OCI-LY1 (cell line): ENCODE measurements around the gene TRIP6.

Source experiments
- H2AFZ ChIP-seq: fragments of 200-600 bp; sonication (generic), shearing (Covaris generic); 2 replicates; pipeline ENCODE4 v1.6.0; 2014; ENCODE audit warnings: antibody characterized with exemption, mild to moderate bottlenecking, low read length
- H3F3A ChIP-seq: fragments of 200-600 bp; sonication (generic), shearing (Covaris generic); 2 replicates; pipeline ENCODE4 v1.6.0; 2014; ENCODE audit warnings: mild to moderate bottlenecking, antibody characterized with exemption, low read length, moderate library complexity; ENCODE audit not compliant: insufficient read depth
- H3K27ac ChIP-seq: fragments of 200-600 bp; sonication (generic); 2 replicates; pipeline ENCODE4 v1.5.1; 2014; ENCODE audit warnings: low read length, mixed run types, mild to moderate bottlenecking, low read depth; ENCODE audit not compliant: poor library complexity, severe bottlenecking
- H3K27me3 ChIP-seq: fragments of 200-600 bp; sonication (generic); 2 replicates; pipeline ENCODE4 v1.6.0; 2014; ENCODE audit warnings: antibody characterized with exemption, mild to moderate bottlenecking, low read length, moderate library complexity; ENCODE audit not compliant: insufficient read depth
- H3K36me3 ChIP-seq: fragments of 200-600 bp; sonication (generic); 2 replicates; pipeline ENCODE4 v1.6.1; 2014; ENCODE audit warnings: mild to moderate bottlenecking, antibody characterized with exemption, low read length, moderate library complexity, mixed read lengths; ENCODE audit not compliant: insufficient read depth
- H3K4me1 ChIP-seq: fragments of 200-600 bp; sonication (generic); 2 replicates; pipeline ENCODE4 v1.5.1; 2014; ENCODE audit warnings: mild to moderate bottlenecking, low read length, moderate library complexity; ENCODE audit not compliant: insufficient read depth, severe bottlenecking
- H3K4me2 ChIP-seq: fragments of 200-600 bp; sonication (generic), shearing (Covaris generic); 2 replicates; pipeline ENCODE4 v1.6.1; 2014; ENCODE audit warnings: low read length
- H3K4me3 ChIP-seq: fragments of 200-600 bp; sonication (generic); 2 replicates; pipeline ENCODE4 v1.5.1; 2014; ENCODE audit warnings: low read length, low read depth, mild to moderate bottlenecking, mixed read lengths; ENCODE audit not compliant: poor library complexity, severe bottlenecking
- H3K79me2 ChIP-seq: fragments of 200-600 bp; shearing (Covaris generic); 2 replicates; pipeline ENCODE4 v1.6.1; 2016; ENCODE audit warnings: mixed run types, low read length, mixed read lengths; ENCODE audit not compliant: insufficient read depth
- H3K9ac ChIP-seq: fragments of 200-600 bp; sonication (generic), shearing (Covaris generic); 2 replicates; pipeline ENCODE4 v1.6.1; 2014; ENCODE audit warnings: mild to moderate bottlenecking, low read length, mixed read lengths
- H3K9me2 ChIP-seq: fragments of 200-600 bp; sonication (generic), shearing (Covaris generic); 2 replicates; pipeline ENCODE4 v1.6.1; 2014; ENCODE audit warnings: low read depth, mild to moderate bottlenecking, low read length, mixed read lengths
- H3K9me3 ChIP-seq: fragments of 200-600 bp; shearing (Covaris generic); 2 replicates; pipeline ENCODE4 v1.6.1; 2014; ENCODE audit warnings: low read length, mixed read lengths
- H4K20me1 ChIP-seq: fragments of 200-600 bp; sonication (generic), shearing (Covaris generic); 2 replicates; pipeline ENCODE4 v1.6.0; 2016; ENCODE audit warnings: mild to moderate bottlenecking, low read length; ENCODE audit not compliant: insufficient read depth
- CTCF ChIP-seq: fragments of 200-600 bp; sonication (generic), shearing (Covaris generic); IDR thresholded peaks from 2 replicates; pipeline ENCODE4 v1.5.1; 2017; ENCODE audit warnings: mild to moderate bottlenecking, antibody characterized with exemption, low read length, moderate library complexity, mixed read lengths
- EZH2 ChIP-seq: fragments of 200-600 bp; sonication (generic), shearing (Covaris generic); IDR thresholded peaks from 2 replicates; pipeline ENCODE4 v1.8.0; 2017; ENCODE audit warnings: borderline replicate concordance, mixed run types, mild to moderate bottlenecking, antibody characterized with exemption, low read length, moderate library complexity, mixed read lengths

TRIP6 gene

GRCh38 chr7:100882785-100883526, 15.8 kb downstream of the TRIP6 start:
- no peak overlapping the region for H3K4me2 ChIP-seq
- H3K79me2 ChIP-seq: peaks cover 30% of the 10 kb centered on the region
- no peaks in the 10 kb centered on the region for H3F3A ChIP-seq
- H3K27ac ChIP-seq: no peak overlapping the region
- peaks cover 2% of the 10 kb centered on the region; the same call in 1 of the 2 replicates for H4K20me1 ChIP-seq
- no peak overlapping the region for H3K4me3 ChIP-seq
- no peaks in the 10 kb centered on the region for H3K9me2 ChIP-seq
- H2AFZ ChIP-seq: no peak overlapping the region
- TF ChIP-seq EZH2 (no peak), CTCF (no peak)
- H3K9me3 ChIP-seq: no peaks in the 10 kb centered on the region
- peaks cover 95% of the 10 kb centered on the region for H3K36me3 ChIP-seq
- H3K9ac ChIP-seq: no peak overlapping the region
- peaks cover 32% of the 10 kb centered on the region for H3K4me1 ChIP-seq
- H3K27me3 ChIP-seq: no peaks in the 10 kb centered on the region

DNA sequence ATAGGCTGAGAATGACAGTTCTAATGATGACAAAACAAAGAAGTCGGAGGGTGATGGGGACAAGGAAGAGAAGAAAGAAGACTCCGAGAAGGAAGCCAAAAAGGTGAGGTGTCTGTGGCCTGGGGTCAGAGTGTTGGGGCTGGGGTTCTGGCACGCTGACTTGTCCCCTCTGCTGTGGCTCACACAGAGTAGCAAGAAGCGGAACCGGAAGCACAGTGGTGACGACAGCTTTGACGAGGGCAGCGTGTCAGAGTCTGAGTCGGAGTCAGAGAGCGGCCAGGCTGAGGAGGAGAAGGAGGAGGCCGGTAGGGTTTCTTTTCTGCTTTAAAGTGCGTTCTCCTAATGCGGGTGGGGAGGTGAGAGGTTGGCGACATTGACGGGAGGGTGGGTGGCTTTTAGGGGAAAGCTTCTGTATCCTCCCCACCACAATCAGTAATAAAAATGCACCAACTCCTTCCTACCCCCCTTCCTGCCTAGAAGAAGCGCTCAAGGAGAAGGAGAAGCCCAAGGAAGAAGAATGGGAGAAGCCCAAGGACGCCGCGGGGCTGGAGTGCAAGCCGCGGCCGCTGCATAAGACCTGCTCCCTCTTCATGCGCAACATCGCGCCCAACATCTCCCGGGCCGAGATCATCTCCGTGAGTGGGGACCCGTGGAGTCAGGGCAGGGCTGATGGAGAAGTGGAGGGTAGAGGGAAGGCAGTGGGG, 17.7 kb downstream of the TRIP6 start:
- no peak for TF ChIP-seq CTCF
- no peak for TF ChIP-seq EZH2
- Histone ChIP-seq H3K79me2 (peaks cover 11% of the 10 kb centered on the region), H3K9me2 (no peaks in the 10 kb centered on the region), H3K36me3 (peaks cover 85% of the 10 kb centered on the region), H3K9ac (no peak overlapping the region), H3K4me1 (peaks cover 32% of the 10 kb centered on the region), H4K20me1 (no peaks in the 10 kb centered on the region), H3K4me2 (no peak overlapping the region), H2AFZ (no peak overlapping the region), H3K27ac (no peak overlapping the region), H3K4me3 (no peak overlapping the region), H3K9me3 (no peaks in the 10 kb centered on the region), H3F3A (0 out of 2 replicates have a peak, but pooled peaks cover 6% of the 10 kb centered on the region), H3K27me3 (no peaks in the 10 kb centered on the region)

DNA sequence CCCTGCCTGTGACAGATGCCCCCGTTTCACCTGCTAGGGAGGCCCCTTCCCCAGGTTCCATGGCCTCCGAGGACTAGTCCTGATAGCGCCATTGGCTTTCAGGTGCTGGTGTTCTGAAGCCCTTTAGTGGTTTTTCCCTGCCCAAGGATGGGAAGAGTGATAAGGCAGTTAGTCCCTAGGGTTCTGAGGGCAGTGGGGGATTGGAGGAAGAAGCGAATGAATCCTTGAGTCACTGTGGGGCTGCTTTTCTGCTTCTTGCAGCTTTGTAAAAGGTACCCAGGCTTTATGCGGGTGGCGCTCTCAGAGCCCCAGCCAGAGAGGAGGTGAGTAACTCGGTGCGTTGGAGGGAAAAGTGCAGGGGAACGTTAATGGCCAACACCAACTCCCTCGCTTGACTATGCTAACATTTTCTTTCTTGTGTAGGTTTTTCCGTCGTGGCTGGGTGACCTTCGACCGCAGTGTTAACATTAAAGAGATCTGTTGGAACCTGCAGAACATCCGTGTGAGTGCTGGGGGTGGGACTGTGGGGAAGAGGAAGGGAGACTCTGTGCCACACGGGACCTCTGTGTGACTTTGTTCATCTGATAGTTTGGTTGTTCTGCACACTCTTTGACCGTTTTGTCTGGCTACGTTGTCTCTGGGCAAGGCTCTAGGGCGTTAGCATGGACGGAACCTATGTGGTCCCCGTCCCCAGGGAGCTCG, 18.4 kb downstream of the TRIP6 start:
- Histone ChIP-seq H3K36me3 (peaks cover 80% of the 10 kb centered on the region), H3F3A (0 out of 2 replicates have a peak, but pooled peaks cover 6% of the 10 kb centered on the region), H3K27ac (no peak overlapping the region), H3K4me3 (no peak overlapping the region), H3K9me2 (no peaks in the 10 kb centered on the region), H3K4me1 (peaks cover 39% of the 10 kb centered on the region), H3K27me3 (0 out of 2 replicates have a peak, but pooled peaks cover 2% of the 10 kb centered on the region), H3K79me2 (peaks cover 5% of the 10 kb centered on the region), H2AFZ (no peak overlapping the region), H3K4me2 (no peak overlapping the region), H3K9me3 (no peaks in the 10 kb centered on the region), H3K9ac (no peak overlapping the region), H4K20me1 (no peaks in the 10 kb centered on the region)
- TF ChIP-seq EZH2 (no peak), CTCF (no peak)
